ENCODE results near the gene GMDS.

GMDS gene

DNA sequence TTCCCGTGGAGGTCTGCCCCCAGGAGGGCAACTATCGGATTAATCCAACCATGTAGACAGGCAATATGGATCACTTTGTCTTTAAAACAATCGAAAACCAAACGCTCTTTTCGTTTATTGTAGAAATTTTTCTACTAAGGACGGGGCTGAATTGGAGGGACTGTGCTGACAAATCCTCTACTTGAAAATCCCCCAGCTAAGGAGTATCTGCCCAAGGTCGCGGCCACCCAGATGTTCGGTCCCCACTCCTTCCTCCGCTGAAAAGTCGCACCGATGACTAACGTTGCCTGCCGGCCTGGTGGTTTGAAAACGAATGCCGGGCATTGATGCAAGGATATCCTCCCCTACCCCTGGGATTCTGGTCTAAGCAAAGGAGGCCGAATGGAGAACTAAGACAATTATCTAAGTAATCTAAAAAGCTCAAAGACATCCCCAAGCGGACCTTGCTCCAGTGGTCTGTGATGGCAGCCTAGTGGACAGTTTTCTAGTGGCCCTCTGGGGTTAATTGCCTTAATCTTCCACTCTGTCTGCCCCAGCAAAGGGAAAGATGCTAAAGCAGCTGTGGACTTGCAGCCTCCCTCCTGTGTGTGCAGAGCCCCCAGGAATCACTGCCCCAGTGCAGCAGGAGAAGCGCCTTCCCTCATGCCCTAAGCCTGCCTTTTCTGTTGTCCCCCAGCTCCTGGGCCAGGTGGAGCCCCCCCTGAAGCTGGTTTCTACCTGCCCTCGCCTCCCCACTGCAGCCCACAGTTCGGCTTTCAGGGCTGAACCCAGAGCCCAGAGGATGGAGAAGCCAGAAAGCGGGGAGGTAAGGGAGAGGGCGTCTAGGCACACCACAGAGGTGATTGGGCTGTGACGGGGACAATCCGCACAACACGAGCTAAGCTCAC lies 639.3 kb downstream of the GMDS start:
- Histone ChIP-seq H3K9me3 (no peaks in the 10 kb centered on the region), H3K4me3 (peak overlapping the region; percentile 70 to 91), H3K4me1 (peaks cover 4 to 21% (median 15%) of the 10 kb centered on the region in 4 donors), H3K36me3 (peaks cover 0 to 8% (median 2%) of the 10 kb centered on the region in 3 donors), H3K27me3 (no peaks in the 10 kb centered on the region), H3K27ac (peak overlapping the region; percentile 89 to 98)
- TF ChIP-seq, protein P1, sequence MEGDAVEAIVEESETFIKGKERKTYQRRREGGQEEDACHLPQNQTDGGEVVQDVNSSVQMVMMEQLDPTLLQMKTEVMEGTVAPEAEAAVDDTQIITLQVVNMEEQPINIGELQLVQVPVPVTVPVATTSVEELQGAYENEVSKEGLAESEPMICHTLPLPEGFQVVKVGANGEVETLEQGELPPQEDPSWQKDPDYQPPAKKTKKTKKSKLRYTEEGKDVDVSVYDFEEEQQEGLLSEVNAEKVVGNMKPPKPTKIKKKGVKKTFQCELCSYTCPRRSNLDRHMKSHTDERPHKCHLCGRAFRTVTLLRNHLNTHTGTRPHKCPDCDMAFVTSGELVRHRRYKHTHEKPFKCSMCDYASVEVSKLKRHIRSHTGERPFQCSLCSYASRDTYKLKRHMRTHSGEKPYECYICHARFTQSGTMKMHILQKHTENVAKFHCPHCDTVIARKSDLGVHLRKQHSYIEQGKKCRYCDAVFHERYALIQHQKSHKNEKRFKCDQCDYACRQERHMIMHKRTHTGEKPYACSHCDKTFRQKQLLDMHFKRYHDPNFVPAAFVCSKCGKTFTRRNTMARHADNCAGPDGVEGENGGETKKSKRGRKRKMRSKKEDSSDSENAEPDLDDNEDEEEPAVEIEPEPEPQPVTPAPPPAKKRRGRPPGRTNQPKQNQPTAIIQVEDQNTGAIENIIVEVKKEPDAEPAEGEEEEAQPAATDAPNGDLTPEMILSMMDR (IDR thresholded peaks at IDR 0.05) = peak in 1 of 2 experiments; percentile 14
- intact Hi-C loops (cut with DNase I; ENCODE audit: low total_unique reads) = loop anchor here (2.0 to 10.0 kb wide), 4 partner anchors 429 to 1026 kb away; no protein-coding TSS in a partner anchor
- DNase-seq = peak in 1 of 2 donors; percentile 71

DNA sequence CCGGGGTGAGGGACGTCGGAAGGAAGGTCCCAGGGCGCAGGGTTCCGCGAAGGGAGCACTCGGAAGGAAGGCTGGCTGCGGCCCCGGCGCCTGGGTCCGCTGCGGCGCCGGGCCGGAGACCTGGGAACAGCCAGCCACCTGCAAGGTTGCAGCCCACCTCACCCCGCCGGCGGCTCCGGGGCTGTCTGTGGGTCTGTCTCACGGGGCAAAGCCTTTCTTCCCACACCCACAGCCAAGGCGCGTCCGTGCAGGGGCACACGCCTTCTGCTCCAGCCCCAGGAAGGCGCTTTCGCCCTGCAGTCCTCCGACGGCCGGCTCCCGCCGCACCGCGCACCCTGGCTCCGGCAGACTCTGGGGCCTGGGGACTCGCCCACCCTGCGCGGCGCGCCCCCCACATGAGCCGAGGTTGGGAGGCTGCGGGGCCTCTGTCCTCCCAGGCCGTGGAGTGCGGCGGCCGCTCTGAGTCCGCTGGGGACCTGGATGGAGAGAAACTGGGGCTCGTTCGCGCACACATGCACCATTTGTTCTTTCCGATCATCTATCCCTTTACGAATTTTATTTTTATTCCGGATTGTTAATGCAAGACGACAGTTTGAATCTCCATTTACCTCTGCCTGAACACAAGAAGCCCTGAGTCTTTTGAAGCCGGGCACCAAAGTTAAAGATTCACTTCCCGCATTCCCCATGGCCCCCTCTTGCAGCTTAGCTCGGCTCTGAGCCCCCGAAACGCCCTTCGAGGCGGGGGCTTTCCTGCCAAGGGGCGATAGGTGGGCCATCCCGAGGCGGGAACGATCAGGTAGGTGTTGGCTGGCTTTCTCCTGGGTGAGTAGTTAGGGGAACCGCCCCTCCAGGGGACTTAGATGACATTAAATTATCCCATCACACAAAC lies 640.2 kb downstream of the GMDS start:
- Histone ChIP-seq H3K4me3 (peak overlapping the region; percentile 70 to 91), H3K27ac (peak overlapping the region; percentile 89 to 98), H3K27me3 (no peaks in the 10 kb centered on the region), H3K4me1 (peaks cover 4 to 21% (median 15%) of the 10 kb centered on the region in 4 donors), H3K9me3 (no peaks in the 10 kb centered on the region), H3K36me3 (no peaks in the 10 kb centered on the region)
- DNase-seq = peak in 1 of 2 donors; percentile 75
- TF ChIP-seq, protein P1 (IDR thresholded peaks at IDR 0.05) = no peak
- intact Hi-C loops (cut with DNase I; ENCODE audit: low total_unique reads) = loop anchor here (2.0 to 10.0 kb wide), 4 partner anchors 430 to 1027 kb away; no protein-coding TSS in a partner anchor

DNA sequence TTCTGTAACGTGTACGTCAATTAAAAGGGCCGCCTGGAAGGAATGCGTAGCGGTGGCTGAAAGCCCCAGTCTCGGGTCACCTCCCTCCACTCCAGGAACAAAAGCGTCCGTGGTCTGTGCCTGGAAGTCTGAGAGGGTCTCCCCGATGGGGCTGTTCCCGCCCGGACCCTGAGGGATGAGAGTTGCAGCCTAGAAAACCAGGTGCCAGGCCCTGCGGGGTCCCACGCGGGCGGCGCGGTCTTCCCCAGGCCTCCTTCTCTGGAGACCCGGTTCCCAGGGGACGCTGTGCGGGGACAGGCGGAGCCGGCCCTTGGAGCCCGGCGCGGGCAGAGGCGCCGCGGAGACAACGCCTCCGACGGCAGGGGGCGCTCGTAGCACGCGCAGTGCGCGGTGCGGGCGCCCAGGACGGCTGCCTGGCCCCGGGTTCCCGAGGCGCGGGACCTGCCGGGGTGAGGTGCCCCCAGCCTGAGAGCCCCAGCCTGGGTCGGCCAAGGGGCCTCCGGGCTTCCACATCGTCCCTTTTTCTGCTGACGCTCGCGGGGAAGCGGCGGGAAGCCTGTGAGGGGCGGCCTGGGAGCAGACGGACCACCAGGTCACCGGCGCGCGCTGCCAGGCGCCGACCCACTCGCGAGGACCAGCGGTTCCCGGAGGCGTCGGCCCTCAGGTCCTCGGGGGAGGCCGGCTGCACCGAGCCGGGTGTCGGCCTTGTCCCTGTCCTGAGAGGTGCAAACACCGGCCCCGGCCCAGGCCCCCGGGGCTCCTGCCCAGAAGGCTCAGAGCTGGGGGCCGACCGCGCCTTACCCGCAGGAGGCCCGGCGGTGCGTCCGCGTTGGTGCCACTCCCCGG lies 641.0 kb downstream of the GMDS start:
- TF ChIP-seq, protein P1 (IDR thresholded peaks at IDR 0.05) = peak; percentile 97 to 99
- Histone ChIP-seq H3K27ac (peak overlapping the region; percentile 89 to 98), H3K27me3 (no peaks in the 10 kb centered on the region), H3K4me3 (peak overlapping the region; percentile 70 to 91), H3K36me3 (no peaks in the 10 kb centered on the region), H3K4me1 (peaks cover 4 to 21% (median 15%) of the 10 kb centered on the region in 4 donors), H3K9me3 (no peaks in the 10 kb centered on the region)
- peak; percentile 57 to 89 for DNase-seq
- intact Hi-C loops (cut with DNase I; ENCODE audit: low total_unique reads) = loop anchor here (2.0 to 10.0 kb wide), 5 partner anchors 430 to 1028 kb away; no protein-coding TSS in a partner anchor

DNA sequence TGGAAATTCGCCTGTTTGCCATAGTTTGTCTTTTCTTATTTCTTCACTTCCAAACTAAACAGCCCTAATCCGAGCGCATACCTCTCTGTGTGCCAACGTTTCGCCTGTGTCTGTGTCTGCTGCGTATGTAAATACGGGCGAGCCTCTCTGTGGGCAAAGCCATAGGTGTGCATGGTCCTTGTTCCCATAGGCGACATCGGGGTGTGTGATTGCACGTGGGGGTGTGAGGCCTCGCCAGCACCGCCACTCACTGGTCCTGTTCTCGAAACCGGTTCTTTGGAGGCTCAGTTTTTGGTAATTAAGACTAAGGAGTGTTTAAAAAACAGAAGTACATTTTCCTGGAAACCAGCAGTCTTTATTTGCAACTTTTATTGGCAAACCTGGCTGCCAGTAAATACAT lies 641.7 kb downstream of the GMDS start:
- Histone ChIP-seq H3K27ac (peak overlapping the region; percentile 89 to 98), H3K4me3 (peak overlapping the region; percentile 70 to 91), H3K27me3 (no peaks in the 10 kb centered on the region), H3K9me3 (no peaks in the 10 kb centered on the region), H3K36me3 (no peaks in the 10 kb centered on the region), H3K4me1 (peaks cover 4 to 21% (median 15%) of the 10 kb centered on the region in 4 donors)
- no peak for DNase-seq
- TF ChIP-seq, protein P1 (IDR thresholded peaks at IDR 0.05) = no peak
- intact Hi-C loops (cut with DNase I; ENCODE audit: low total_unique reads) = loop anchor here (2.0 to 10.0 kb wide), 3 partner anchors 431 to 751 kb away; no protein-coding TSS in a partner anchor

Data from tibial artery (tissue), 4 donors.